ENCODE measurements around the gene ACTN1.

DNA sequence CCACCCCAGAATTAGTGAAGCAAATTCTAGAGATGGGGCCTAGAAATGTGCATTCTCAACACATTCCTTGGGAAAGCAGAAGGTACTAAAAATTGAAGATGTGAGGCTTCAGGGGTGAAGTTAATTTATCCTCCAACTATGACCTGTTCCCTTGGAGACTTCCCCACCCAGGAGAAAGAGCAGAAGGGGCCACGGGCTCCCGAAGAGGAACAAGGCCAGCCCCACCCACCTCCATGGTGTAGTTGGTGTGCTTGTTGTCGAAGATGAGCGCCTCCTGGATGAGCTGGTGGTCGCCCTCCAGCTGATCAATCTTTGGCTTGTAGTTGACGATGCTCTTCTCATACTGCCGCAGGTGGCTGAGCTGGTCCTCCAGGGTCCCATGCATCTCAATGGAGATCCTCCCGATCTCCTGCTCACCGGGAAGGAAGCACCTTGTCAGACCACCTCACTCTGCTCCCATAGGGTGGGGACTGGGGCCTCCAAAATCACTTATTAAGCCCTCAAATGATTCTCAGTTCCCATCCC, 98.5 kb downstream of the ACTN1 start:
- no peak for TF ChIP-seq EZH2 (IDR thresholded peaks at IDR 0.05; ENCODE audit: borderline replicate concordance)
- TF ChIP-seq EZH2phosphoT487 (IDR thresholded peaks at IDR 0.05; ENCODE audit: low read depth, severe bottlenecking, unreplicated experiment) = no peak

Measured in hepatocyte (in vitro differentiated cells).